T-cell (primary cell): ENCODE data around the gene TMIGD1. TPM values are rescaled to one million over a fixed set of nuclear protein-coding genes. Genes with fewer than 3 reads are reported as not detected.

Experiments
- total RNA-seq, 35 experiments: library from RNA in 6 of 35; stranded (reverse) in 6 of 35; fragments of 120-200 nt in 1 of 35; gene quantifications; one replicate each; pipeline versions ENCODE4 v1.2.1 to v1.2.4 and lab custom pipeline; 2013 to 2026

Gene TMIGD1
- total RNA-seq, 5 donors from 2014 or later (not counting 1 experiment from before 2014, with no cell fraction given): not detected

Other genes with a start within 250 kb of the TMIGD1 start
- 10 to 100 TPM; 24.6 to 31.9 (median 28.5) TPM for gene NSRP1, start 217.2 kb downstream of the TMIGD1 start, total RNA-seq
- gene SLC6A4, start 98.4 kb downstream of the TMIGD1 start, total RNA-seq: under 1 TPM in 2 of 5 donors, not detected in 3; 0.18 to 0.32 TPM
- gene BLMH, start 42.1 kb downstream of the TMIGD1 start, total RNA-seq: 10 to 100 TPM; 38.8 to 60.2 (median 47.4) TPM
- 10 to 100 TPM; 18.7 to 38.0 (median 24.1) TPM for gene CPD, start 44.9 kb upstream of the TMIGD1 start, total RNA-seq
- gene GOSR1, start 143.4 kb upstream of the TMIGD1 start, total RNA-seq: 10 to 100 TPM; 47.7 to 56.3 (median 49.6) TPM